GM19238 (cell line): ENCODE measurements around the gene ILKAP.
"Not testable (repeated sequence)": the region's sequence is repeated elsewhere in the genome, so short reads cannot be mapped to it uniquely, and the experiment has no call there.

Experiments used
- DNase-seq: peaks from one replicate; pipeline ENCODE4 v3.0.0; 2011; ENCODE audit warnings: low spot score; ENCODE audit not compliant: insufficient read length

Gene ILKAP

GRCh38 chr2:238202326-238203093 is 985 bp downstream of the ILKAP start:
- peak; percentile 21 for DNase-seq

GRCh38 chr2:238190445-238190844 is 13.1 kb downstream of the ILKAP start:
- no peak for DNase-seq

- no peak for DNase-seq
Measured at GRCh38 chr2:238187618-238188548, 15.6 kb downstream of the ILKAP start.

- DNase-seq: no peak
Measured at GRCh38 chr2:238183821-238184220, 19.7 kb downstream of the ILKAP start.

GRCh38 chr2:238182362-238182761 is 21.1 kb downstream of the ILKAP start:
- DNase-seq: no peak

- no peak for DNase-seq
Measured at GRCh38 chr2:238180554-238180953, 22.9 kb downstream of the ILKAP start.

- DNase-seq: no peak
Measured at GRCh38 chr2:238176613-238177012, 26.9 kb downstream of the ILKAP start.

GRCh38 chr2:238174701-238175100 is 28.8 kb downstream of the ILKAP start:
- no peak for DNase-seq

- no peak for DNase-seq
Measured at GRCh38 chr2:238174291-238174690, 29.2 kb downstream of the ILKAP start.

- DNase-seq: no peak
Measured at GRCh38 chr2:238173692-238174091, 29.8 kb downstream of the ILKAP start.

- no peak for DNase-seq
Measured at GRCh38 chr2:238172439-238172838, 31.1 kb downstream of the ILKAP start.

GRCh38 chr2:238171575-238172187 is 31.8 kb downstream of the ILKAP start:
- DNase-seq: no peak

GRCh38 chr2:238171072-238171431 is 32.4 kb downstream of the ILKAP start:
- not testable (repeated sequence) for DNase-seq

- no peak for DNase-seq
Measured at GRCh38 chr2:238170386-238171071, 33.0 kb downstream of the ILKAP start.

GRCh38 chr2:238169708-238170251 is 33.7 kb downstream of the ILKAP start:
- no peak for DNase-seq

- no peak for DNase-seq
Measured at GRCh38 chr2:238169048-238169707, 34.3 kb downstream of the ILKAP start.

- no peak for DNase-seq
Measured at GRCh38 chr2:238168196-238169047, 35.1 kb downstream of the ILKAP start.

GRCh38 chr2:238167761-238168160 is 35.7 kb downstream of the ILKAP start:
- DNase-seq: no peak

- DNase-seq: no peak
Measured at GRCh38 chr2:238167344-238167715, 36.2 kb downstream of the ILKAP start.
